ENCODE data around the gene MZF1. TPM values are rescaled to one million over a fixed set of nuclear protein-coding genes. Genes with fewer than 3 reads are reported as not detected.
A peak's percentile ranks its signal among the peaks of the same experiment; 100 is the strongest.

The MZF1 gene
- total and polyA plus RNA-seq, 4 donors, result 4.9 to 21.1 (median 8.8) TPM

- peak overlapping the region; percentile 93 to 97 for H3K27ac ChIP-seq (ENCODE audit: low read depth in 1 of 2, low read length in 2 of 2)
- no peaks in the 10 kb centered on the region for H3K27me3 ChIP-seq (ENCODE audit: control insufficient read depth in 4 of 4, insufficient read depth in 4 of 4, low read length in 3 of 4)
- TF ChIP-seq HNF4A (conservative IDR thresholded peaks at IDR 0.05), result no peak
- TF ChIP-seq FOXA1 (IDR thresholded peaks at IDR 0.05), result peak; percentile 14
- peaks cover 0 to 18% (median 5%) of the 10 kb centered on the region in 4 donors for H3K36me3 ChIP-seq (ENCODE audit: control insufficient read depth in 4 of 4, insufficient read depth in 3 of 4, low read depth in 1 of 4, low read length in 3 of 4)
- no peak for DNase-seq (ENCODE audit: low spot score)
- H3K9me3 ChIP-seq (ENCODE audit: control insufficient read depth in 4 of 4, low read length in 3 of 4), result no peaks in the 10 kb centered on the region
- peak overlapping the region; percentile 27 to 64 (median 44) for H3K4me3 ChIP-seq (ENCODE audit: low read depth in 1 of 3, low read length in 3 of 3)
- H3K9ac ChIP-seq (ENCODE audit: low read depth in 1 of 2, low read length in 2 of 2), result peak overlapping the region; percentile 19 to 48
- H3K4me1 ChIP-seq (ENCODE audit: control insufficient read depth in 4 of 4, insufficient read depth in 4 of 4, low read length in 3 of 4), result peaks cover 4 to 25% (median 17%) of the 10 kb centered on the region in 4 donors
- 2% methylated on average over 20 of the region's 20 CpGs for WGBS
Observed at GRCh38 chr19:58573658-58574164, 576 bp upstream of the MZF1 start.

DNA sequence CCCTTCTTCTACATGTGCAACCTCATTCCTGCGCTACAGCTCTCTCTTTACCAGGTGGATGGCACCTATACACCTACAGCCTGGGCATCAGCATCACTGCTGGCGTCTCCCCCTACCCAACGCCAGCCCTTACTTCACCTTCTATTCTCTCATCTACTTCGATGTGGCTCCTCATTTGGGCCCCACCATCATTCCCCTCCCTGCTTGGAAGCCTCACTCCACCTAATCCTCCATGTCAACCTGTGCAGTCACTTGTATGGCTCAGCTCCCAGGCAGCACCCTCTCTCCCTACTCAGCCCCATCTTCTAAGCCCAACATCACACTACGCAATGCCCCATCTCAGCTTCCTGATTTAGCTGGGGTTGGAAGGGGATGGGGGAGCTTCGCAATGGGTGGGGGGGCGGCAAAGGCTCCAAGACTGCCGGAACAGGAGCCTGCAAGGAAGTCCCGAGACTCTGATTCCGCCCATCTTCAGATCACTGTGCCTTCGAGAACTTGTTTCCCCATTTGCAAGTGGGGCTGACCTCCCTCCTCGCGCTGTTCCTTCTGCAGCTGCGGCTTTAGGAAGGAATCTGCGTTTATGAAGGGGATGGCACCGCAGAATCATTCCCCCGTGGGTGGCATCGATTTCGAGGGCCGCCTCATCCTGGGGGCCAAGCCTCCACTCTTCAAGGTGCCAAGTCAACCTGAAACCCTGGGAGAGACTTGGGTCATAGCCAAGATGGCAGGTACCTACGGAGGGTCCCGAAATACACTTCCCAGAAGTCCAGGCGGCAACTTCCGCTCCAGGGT, 913 bp downstream of the MZF1 start:
- Histone ChIP-seq H3K4me3 (ENCODE audit: low read depth in 1 of 3, low read length in 3 of 3) (peak overlapping the region; percentile 64 to 69 (median 64)), H3K9ac (ENCODE audit: low read depth in 1 of 2, low read length in 2 of 2) (no peak overlapping the region), H3K27me3 (ENCODE audit: control insufficient read depth in 4 of 4, insufficient read depth in 4 of 4, low read length in 3 of 4) (no peaks in the 10 kb centered on the region), H3K4me1 (ENCODE audit: control insufficient read depth in 4 of 4, insufficient read depth in 4 of 4, low read length in 3 of 4) (peaks cover 4 to 25% (median 17%) of the 10 kb centered on the region in 4 donors), H3K27ac (ENCODE audit: low read depth in 1 of 2, low read length in 2 of 2) (peak overlapping the region; percentile 93 to 97), H3K36me3 (ENCODE audit: control insufficient read depth in 4 of 4, insufficient read depth in 3 of 4, low read depth in 1 of 4, low read length in 3 of 4) (peaks cover 0 to 18% (median 5%) of the 10 kb centered on the region in 4 donors), H3K9me3 (ENCODE audit: control insufficient read depth in 4 of 4, low read length in 3 of 4) (no peaks in the 10 kb centered on the region)
- no peak for DNase-seq (ENCODE audit: low spot score)
- WGBS, result 50% methylated on average over 24 of the region's 24 CpGs
- TF ChIP-seq GABPA (IDR thresholded peaks at IDR 0.05 in 1 of 2, conservative IDR thresholded peaks at IDR 0.05 in 1 of 2), result peak; percentile 76 to 81
- no peak for TF ChIP-seq HNF4G (IDR thresholded peaks at IDR 0.05)
- TF ChIP-seq, protein P1, sequence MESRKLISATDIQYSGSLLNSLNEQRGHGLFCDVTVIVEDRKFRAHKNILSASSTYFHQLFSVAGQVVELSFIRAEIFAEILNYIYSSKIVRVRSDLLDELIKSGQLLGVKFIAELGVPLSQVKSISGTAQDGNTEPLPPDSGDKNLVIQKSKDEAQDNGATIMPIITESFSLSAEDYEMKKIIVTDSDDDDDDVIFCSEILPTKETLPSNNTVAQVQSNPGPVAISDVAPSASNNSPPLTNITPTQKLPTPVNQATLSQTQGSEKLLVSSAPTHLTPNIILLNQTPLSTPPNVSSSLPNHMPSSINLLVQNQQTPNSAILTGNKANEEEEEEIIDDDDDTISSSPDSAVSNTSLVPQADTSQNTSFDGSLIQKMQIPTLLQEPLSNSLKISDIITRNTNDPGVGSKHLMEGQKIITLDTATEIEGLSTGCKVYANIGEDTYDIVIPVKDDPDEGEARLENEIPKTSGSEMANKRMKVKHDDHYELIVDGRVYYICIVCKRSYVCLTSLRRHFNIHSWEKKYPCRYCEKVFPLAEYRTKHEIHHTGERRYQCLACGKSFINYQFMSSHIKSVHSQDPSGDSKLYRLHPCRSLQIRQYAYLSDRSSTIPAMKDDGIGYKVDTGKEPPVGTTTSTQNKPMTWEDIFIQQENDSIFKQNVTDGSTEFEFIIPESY (IDR thresholded peaks at IDR 0.05), result no peak
- TF ChIP-seq HNF4A (conservative IDR thresholded peaks at IDR 0.05), result peak in 1 of 2 donors; percentile 27
- TF ChIP-seq, protein P2, sequence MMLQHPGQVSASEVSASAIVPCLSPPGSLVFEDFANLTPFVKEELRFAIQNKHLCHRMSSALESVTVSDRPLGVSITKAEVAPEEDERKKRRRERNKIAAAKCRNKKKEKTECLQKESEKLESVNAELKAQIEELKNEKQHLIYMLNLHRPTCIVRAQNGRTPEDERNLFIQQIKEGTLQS (IDR thresholded peaks at IDR 0.05), result no peak
- no peak for TF ChIP-seq FOXA2 (IDR thresholded peaks at IDR 0.05)
- no peak for TF ChIP-seq YY1 (IDR thresholded peaks at IDR 0.05)
- no peak for TF ChIP-seq RAD21 (IDR thresholded peaks at IDR 0.05)
- no peak for TF ChIP-seq RXRA (IDR thresholded peaks at IDR 0.05)
- no peak for TF ChIP-seq NR2F2 (IDR thresholded peaks at IDR 0.05)
- no peak for TF ChIP-seq JUND (IDR thresholded peaks at IDR 0.05)
- TF ChIP-seq EGR1 (IDR thresholded peaks at IDR 0.05; ENCODE audit: low read depth in 2 of 2), result no peak
- no peak for TF ChIP-seq FOXA1 (IDR thresholded peaks at IDR 0.05)
- TF ChIP-seq TAF1 (conservative IDR thresholded peaks at IDR 0.05), result no peak
- no peak for TF ChIP-seq CTCF (IDR thresholded peaks at IDR 0.05; ENCODE audit: low read depth, low read length, missing input control)
- TF ChIP-seq, protein P3, sequence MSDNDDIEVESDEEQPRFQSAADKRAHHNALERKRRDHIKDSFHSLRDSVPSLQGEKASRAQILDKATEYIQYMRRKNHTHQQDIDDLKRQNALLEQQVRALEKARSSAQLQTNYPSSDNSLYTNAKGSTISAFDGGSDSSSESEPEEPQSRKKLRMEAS (IDR thresholded peaks at IDR 0.05), result no peak
- TF ChIP-seq, protein P4, sequence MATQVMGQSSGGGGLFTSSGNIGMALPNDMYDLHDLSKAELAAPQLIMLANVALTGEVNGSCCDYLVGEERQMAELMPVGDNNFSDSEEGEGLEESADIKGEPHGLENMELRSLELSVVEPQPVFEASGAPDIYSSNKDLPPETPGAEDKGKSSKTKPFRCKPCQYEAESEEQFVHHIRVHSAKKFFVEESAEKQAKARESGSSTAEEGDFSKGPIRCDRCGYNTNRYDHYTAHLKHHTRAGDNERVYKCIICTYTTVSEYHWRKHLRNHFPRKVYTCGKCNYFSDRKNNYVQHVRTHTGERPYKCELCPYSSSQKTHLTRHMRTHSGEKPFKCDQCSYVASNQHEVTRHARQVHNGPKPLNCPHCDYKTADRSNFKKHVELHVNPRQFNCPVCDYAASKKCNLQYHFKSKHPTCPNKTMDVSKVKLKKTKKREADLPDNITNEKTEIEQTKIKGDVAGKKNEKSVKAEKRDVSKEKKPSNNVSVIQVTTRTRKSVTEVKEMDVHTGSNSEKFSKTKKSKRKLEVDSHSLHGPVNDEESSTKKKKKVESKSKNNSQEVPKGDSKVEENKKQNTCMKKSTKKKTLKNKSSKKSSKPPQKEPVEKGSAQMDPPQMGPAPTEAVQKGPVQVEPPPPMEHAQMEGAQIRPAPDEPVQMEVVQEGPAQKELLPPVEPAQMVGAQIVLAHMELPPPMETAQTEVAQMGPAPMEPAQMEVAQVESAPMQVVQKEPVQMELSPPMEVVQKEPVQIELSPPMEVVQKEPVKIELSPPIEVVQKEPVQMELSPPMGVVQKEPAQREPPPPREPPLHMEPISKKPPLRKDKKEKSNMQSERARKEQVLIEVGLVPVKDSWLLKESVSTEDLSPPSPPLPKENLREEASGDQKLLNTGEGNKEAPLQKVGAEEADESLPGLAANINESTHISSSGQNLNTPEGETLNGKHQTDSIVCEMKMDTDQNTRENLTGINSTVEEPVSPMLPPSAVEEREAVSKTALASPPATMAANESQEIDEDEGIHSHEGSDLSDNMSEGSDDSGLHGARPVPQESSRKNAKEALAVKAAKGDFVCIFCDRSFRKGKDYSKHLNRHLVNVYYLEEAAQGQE (IDR thresholded peaks at IDR 0.05), result peak; percentile 4
- no peak for TF ChIP-seq SP1 (IDR thresholded peaks at IDR 0.05)
